ENCODE results near the gene ATAD3A. TPM values are rescaled to one million over a fixed set of nuclear protein-coding genes. Genes with fewer than 3 reads are reported as not detected.
"Not testable (repeated sequence)": the region's sequence is repeated elsewhere in the genome, so short reads cannot be mapped to it uniquely, and the experiment has no call there.

ATAD3A gene
- total RNA-seq = 10 to 100 TPM; 20.7 to 29.6 TPM
- long read RNA-seq, transcript ATAD3A-203 (16 exons, 2,492 nt) = major isoform, 53 of 69 reads
- long read RNA-seq, partial matches to known transcripts = 8 of 69 reads
- long read RNA-seq, other reads (novel, unspliced or antisense) = 6 of 69 reads

DNA sequence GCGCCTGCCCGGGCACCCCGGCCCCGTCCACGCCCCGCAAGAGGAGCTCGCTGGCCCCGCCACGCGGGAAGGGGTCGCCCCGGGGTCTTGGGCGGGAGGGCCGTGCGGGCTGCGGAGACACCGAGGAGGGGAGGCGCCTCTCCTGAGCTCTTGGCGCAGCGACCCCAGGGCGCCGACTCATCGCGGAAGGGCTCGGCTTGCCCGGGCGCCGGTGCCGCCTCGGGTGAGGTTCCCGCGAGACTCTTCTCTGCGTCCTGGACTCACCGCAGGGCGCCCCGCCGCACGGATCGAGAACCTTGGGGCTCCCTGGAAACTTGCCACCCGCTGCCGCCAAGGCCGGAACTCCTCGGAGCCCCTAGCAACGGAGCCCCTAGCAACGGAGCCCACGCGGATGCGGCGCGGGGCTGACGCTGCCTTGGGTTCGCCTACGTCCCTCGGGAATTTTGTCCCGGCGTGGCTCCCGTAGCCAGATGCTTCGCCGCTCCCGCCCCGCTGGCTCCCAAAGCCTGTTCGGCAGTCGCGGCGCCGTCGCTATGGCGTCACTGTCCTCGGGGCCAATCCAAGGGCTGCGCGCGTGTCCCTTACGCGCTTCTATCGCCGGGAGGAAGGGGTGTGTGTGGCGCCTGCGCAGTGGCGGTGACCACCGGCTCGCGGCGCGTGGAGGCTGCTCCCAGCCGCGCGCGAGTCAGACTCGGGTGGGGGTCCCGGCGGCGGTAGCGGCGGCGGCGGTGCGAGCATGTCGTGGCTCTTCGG, at the start of gene ATAD3A:
Gene ATAD3A, plus strand, starts transcription at position 630 of the 753 bp plus-strand sequence. Its CDS starts 107 bp downstream, at position 737.
- intact Hi-C loops (cut with DNase I, micrococcal nuclease) = no loop called here
- DNase-seq = peak; percentile 98 to 99
- peak; percentile 97 for ATAC-seq

- peak; percentile 23 for ATAC-seq
- intact Hi-C loops (cut with DNase I, micrococcal nuclease) = no loop called here
- peak in 1 of 2 donors; percentile 22 for DNase-seq
Observed at GRCh38 chr1:1462318-1462966, 49.5 kb upstream of the ATAD3A start.

- intact Hi-C loops (cut with DNase I, micrococcal nuclease) = no loop called here
- DNase-seq = no peak
- ATAC-seq = no peak
Observed at GRCh38 chr1:1463312-1463711, 48.6 kb upstream of the ATAD3A start.

DNA sequence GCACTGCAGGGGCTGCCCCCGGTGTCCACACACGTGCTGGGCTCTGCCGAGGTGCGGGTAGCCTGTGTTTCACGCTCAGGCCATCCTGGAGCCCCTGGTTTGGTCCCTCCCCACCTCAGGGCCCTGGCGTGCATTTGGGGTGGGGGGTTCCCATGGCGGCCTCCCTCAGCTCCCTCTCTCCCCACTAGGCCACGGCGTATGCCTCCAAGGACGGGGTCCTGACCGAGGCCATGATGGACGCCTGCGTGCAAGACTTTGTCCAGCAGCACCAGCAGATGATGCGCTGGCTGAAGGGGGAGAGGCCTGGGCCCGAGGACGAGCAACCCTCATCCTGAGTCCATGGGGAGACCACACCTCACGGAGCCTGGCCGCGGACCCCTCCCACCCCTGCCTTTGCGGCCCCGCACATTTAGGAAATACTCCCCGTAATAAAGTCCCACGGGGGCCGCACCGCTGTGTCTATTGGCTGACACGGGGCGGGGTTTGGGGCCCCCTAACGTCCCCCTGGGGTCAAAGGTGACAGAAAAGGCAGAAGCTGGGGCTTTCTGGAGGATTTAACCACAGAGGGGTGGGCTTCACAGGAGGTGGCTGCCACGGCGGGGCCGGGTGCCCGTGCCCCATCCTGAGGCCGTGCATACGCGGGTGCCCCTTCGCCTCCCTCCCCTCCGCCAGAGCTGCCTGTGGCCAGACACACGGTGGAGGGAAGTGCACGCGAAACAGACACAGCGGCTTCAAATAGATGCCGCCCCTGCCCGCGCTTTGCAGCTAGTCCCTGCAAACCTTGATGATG, 43.6 kb upstream of the ATAD3A start:
- ATAC-seq; DNase-seq; intact Hi-C loops (cut with DNase I, micrococcal nuclease): not testable (repeated sequence)

- intact Hi-C loops (cut with DNase I, micrococcal nuclease) = no loop called here
- peak; percentile 41 for ATAC-seq
- DNase-seq = peak; percentile 28 to 32
Observed at GRCh38 chr1:1470626-1471388, 41.2 kb upstream of the ATAD3A start.

- intact Hi-C loops (cut with DNase I, micrococcal nuclease) = no loop called here
- peak; percentile 88 to 97 for DNase-seq
- ATAC-seq = peak; percentile 97
Observed at GRCh38 chr1:1471389-1472052, 40.4 kb upstream of the ATAD3A start, which contains the start of gene ATAD3B. Gene ATAD3B (plus strand): TSS chr1:1471765. CDS start chr1:1471885, 120 bp downstream.

DNA sequence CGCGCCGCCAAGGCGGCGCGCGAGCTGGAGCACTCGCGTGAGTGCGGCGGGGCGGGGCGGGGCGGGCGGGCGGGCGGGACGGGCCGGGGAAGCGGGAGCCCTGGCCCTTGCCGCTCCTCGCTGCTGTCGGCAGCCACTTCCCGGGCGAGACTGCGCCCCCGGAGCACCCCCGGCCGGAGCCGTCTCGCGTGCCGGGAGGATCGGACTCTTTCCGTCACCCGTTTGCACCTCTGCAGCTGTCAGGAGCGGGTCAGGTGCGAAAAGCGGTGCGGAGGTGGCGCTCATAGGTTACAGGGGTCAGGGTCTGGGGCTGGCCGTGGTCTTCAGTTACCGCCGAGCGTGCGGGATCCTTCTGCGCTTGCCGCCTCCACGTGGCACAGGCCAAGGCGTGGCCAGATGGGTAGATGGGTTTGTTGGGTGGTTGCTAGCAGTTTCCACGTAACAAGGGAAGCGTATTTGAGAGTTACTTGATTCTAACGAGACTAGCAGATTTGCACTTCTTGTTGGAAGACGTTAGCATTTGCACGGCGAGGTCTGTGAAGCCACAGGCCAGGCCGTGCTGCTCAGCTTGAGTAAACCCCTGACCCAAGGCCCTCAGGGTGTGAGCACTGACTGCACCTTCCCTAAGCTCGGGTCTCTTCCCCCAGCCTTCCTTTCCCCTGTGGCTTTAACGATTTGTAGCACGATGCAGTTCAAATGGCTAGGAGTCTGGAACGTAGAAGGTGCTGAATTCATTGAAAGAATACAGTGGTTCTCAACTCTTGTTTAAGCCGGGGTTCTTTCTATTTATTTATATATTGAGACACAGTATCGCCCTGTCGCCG, 39.7 kb upstream of the ATAD3A start:
- peak; percentile 39 for ATAC-seq
- intact Hi-C loops (cut with DNase I, micrococcal nuclease); DNase-seq: not testable (repeated sequence)

DNA sequence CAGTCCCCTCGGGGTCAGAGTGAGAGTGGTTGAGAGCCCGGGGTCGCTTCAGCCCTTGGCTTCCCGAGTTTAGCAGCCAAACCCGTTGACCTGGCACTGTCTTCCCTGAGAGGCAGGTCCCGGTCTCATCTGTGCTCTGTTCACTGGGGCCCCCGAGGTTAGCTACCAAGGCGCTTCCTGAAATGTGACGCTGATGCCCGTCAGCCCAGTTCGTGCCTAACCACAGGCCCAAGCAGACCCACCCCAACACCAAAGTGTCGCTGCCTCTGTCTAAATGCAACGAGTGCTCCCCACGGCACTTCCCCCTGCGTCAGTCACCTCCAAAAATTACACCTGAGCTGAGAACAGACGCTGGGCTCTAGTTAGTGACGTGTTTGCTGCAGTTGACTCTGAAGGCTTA, 36.0 kb upstream of the ATAD3A start:
- DNase-seq; ATAC-seq; intact Hi-C loops (cut with DNase I, micrococcal nuclease): not testable (repeated sequence)

DNA sequence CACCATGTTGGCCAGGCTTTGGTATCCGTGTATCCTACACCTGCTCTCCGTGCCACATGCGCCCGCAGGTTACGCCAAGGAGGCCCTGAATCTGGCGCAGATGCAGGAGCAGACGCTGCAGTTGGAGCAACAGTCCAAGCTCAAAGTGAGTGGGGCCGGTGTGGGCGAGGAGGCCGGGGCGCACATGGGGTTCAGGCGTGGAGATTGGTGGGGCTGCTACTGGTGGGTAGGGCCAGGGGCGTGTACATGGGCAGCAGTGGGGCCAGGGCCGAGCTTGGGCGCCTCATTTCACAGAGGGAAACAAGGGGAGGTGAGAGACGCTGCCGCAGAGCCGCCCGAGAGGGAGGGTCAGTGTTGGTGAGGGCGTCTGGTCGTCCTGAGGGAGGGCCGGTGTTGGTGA, 34.8 kb upstream of the ATAD3A start:
- DNase-seq = no peak
- intact Hi-C loops (cut with DNase I, micrococcal nuclease) = no loop called here
- ATAC-seq = no peak

DNA sequence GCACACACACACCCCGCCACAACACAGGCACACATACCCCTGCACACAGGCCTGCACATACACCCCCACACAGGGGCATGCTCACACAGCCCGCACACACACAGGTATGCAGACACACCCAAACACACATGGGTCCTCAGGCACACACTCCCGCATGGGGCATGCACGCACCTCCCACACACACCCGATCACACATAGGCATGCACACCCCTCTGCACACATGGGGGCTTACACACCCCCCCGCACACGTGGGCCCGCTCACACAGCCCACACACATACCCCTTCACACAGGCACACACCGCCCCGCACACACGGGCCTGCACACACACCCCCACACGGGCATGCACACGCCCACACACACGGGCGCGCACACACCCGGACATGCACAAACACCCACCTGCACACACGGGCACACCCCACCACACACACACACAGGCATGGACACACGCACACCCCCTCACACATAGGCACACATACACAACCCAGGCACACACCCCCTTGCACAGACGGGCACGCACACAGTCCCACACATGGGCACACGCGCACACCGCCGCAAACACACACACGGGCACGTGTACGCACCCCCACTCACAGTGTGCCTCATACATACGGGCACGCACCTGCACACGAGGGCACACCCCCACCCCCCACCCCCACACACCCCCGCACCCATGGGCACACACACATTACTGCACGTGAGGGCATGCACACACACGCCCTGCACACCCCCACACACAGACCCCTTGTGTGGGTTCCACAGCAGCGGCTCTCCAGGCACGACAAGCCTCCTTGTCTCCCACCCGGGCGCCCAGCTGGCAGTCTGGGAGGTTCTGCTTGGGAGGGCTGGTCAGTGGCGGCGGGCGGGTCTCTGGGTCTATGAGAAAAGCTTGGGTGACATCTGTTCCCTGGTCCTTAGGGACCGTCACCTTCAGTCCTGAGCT, 32.1 kb upstream of the ATAD3A start:
- DNase-seq = no peak
- intact Hi-C loops (cut with DNase I, micrococcal nuclease) = no loop called here
- no peak for ATAC-seq

DNA sequence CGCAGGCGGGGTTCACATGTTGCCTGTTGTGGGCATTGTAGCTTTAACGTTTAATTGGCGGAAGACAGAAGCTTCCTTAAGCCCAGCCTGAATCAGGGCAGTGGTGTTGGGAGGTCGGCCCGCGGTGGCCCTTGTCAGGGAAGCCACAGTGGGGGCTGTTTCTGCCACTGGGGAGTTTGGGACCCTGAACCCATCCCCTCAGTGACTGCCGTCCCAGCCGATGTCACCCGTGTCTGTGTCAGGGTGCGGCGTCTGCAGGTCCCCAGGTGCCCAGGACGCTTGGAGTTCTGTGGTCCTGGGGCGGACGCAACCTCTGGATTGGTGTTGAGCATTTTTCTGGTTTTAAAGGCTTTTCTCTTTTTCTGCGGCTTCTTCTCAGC, 31.5 kb upstream of the ATAD3A start:
- DNase-seq; ATAC-seq; intact Hi-C loops (cut with DNase I, micrococcal nuclease): not testable (repeated sequence)

DNA sequence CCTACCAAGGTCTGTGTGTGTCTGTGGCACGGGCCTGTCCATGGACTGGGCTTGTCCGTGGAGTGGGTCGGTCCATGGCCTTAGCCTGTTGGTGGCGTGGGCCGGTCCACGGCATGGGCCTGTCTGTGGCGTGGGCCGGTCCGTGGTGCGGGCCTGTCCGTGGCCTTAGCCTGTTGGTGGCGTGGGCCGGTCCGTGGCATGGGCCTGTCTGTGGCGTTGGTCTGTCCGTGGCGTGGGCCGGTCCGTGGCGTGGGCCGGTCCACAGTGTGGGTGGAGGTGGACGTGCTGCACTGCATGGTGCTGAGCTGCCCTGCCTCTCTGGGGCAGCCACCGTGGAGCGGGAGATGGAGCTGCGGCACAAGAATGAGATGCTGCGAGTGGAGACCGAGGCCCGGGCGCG, 30.2 kb upstream of the ATAD3A start:
- DNase-seq; intact Hi-C loops (cut with DNase I, micrococcal nuclease); ATAC-seq: not testable (repeated sequence)

GRCh38 chr1:1482856-1483255, 29.1 kb upstream of the ATAD3A start:
- DNase-seq (no peak), ATAC-seq (no peak)
- intact Hi-C loops (cut with DNase I, micrococcal nuclease) = no loop called here

DNA sequence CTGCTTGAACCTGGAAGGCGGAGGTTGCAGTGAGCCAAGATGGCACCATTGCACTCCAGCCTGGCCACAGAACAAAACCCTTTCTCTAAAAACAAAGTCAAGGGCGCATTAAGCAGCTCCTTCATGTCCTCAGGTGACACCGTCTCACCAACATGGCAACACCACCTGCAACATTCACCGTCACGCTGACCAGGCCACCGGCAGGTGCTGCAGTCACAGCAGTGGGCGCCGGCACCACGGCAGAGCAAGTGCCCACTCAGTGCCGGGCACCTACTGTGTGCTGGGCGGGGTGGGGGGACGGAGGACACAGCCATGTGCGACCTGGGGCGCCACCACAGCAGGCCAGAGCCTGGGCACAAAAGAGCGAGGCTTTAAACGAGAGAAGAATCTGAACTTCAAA, 28.2 kb upstream of the ATAD3A start:
- DNase-seq (no peak), ATAC-seq (no peak)
- intact Hi-C loops (cut with DNase I, micrococcal nuclease) = no loop called here

DNA sequence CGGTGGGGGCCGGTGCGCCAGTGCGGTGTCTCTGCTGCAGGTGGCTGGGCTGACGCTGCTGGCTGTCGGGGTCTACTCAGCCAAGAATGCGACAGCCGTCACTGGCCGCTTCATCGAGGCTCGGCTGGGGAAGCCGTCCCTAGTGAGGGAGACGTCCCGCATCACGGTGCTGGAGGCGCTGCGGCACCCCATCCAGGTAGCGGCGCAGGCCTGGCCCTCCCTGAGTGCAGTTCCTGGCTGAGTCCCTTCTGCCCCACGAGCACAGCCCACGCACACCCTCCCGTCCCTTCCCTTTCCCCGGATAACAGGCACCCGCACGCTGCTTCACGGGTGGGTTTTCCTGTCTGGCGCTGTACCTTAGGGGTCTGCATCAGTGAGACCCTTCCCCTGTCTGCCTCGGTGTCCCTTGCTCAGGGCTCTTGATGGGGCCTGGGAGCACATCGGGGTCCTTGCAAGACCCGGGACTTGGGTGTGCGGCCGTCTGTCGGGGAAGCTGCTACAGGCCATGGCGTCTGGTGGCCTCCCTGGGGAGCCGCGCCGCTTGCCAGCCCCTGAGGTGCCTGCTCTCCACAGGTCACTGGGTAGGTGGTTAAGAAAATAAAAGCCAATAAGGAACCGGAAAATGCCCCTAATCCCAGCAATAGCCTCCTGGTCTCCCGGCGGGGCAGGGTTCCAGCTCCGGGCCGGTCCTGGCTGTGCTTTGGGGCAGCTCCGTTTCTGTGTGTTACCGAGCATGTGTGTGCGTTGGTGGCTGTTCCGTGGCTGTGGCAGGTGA, 26.8 kb upstream of the ATAD3A start:
- ATAC-seq; DNase-seq; intact Hi-C loops (cut with DNase I, micrococcal nuclease): not testable (repeated sequence)

Data from left colon (tissue), 2 donors.